Kidney (tissue), 14 donors: ENCODE results near the gene C1orf21. TPM values are rescaled to one million over a fixed set of nuclear protein-coding genes. Genes with fewer than 3 reads are reported as not detected.

ENCODE experiments used
- DNase-seq, 5 donors: peaks; one replicate each; pipeline ENCODE4 v3.0.0-alpha.2; 2013 to 2020
- FAIRE-seq: peaks from 2 replicates; lab custom pipeline; 2012; peaks lifted over from hg19 to GRCh38; lab: Jason Lieb, UNC
- H3K27ac ChIP-seq, 2 donors: one replicate each; pipeline ENCODE4 v1.7.0; 2013; ENCODE audit warnings: low read depth in 2 of 2, low read length in 2 of 2, inconsistent platforms in 1 of 2
- H3K27me3 ChIP-seq: one replicate; pipeline ENCODE4 v1.7.1; 2013; ENCODE audit warnings: low read length, inconsistent platforms; ENCODE audit not compliant: control insufficient read depth, insufficient read depth
- H3K36me3 ChIP-seq, 3 donors: one replicate each; pipeline versions ENCODE4 v1.7.0 to v1.7.1; 2013; ENCODE audit warnings: low read length in 3 of 3, control low read depth in 1 of 3, inconsistent platforms in 1 of 3; ENCODE audit not compliant: insufficient read depth in 3 of 3, control insufficient read depth in 2 of 3
- H3K4me1 ChIP-seq, 3 donors: one replicate each; pipeline versions ENCODE4 v1.7.0 to v1.7.1; 2013; ENCODE audit warnings: low read length in 3 of 3, inconsistent platforms in 1 of 3, low read depth in 1 of 3; ENCODE audit not compliant: control insufficient read depth in 2 of 3, insufficient read depth in 2 of 3
- H3K4me3 ChIP-seq, 3 donors: one replicate each; pipeline versions ENCODE4 v1.7.0 to v1.8.1; 2013; ENCODE audit warnings: low read length in 3 of 3, control low read depth in 1 of 3, inconsistent platforms in 1 of 3
- H3K9ac ChIP-seq, 3 donors: one replicate each; pipeline versions ENCODE4 v1.7.0 to v1.7.1; 2013; ENCODE audit warnings: low read length in 3 of 3, control low read depth in 1 of 3, inconsistent platforms in 1 of 3
- H3K9me3 ChIP-seq, 3 donors: one replicate each; pipeline versions ENCODE4 v1.7.0 to v1.7.1; 2013; ENCODE audit warnings: low read length in 3 of 3, control low read depth in 1 of 3, inconsistent platforms in 1 of 3; ENCODE audit not compliant: control insufficient read depth in 2 of 3, insufficient read depth in 1 of 3
- CTCF ChIP-seq: IDR thresholded peaks from 3 replicates; pipeline ENCODE4 v1.5.1; 2012; ENCODE audit warnings: mild to moderate bottlenecking, moderate library complexity, borderline replicate concordance; ENCODE audit not compliant: insufficient read depth; ENCODE audit errors: extremely low read depth
- intact Hi-C: fragments of 100-400 bp; cut with DNase I; formaldehyde crosslinking; loops from one replicate; pipeline ENCODE4 v1.11.1; 2022
- polyA plus RNA-seq: library from polyadenylated mRNA; stranded (reverse); fragments of 350-450 nt; fragmentation: Illumina TruSeq; extraction: RNeasy Lipid Tissue Mini Kit (QIAGEN cat#74804); gene quantifications from one replicate; pipeline ENCODE4 v1.2.3, GENCODE V29; 2014; ENCODE audit warnings: low read depth, low replicate concordance; ENCODE audit not compliant: insufficient read depth
- total RNA-seq: library from RNA; stranded (reverse); fragmentation: NEBNext Ultra II Directional; extraction: Animal tissue kit (Norgen Biotek cat#: 25700); gene quantifications from one replicate; pipeline ENCODE4 v1.2.1, GENCODE V29; 2021
- donor health status: control.
- donor health status: control.
- donor health status: control.
- donor health status: control.
- donor health status: control.
- donor health status: DM: yes; HTN: yes; CAD: no.
- donor health status: Normal renal cell carcinoma (clear cell type).

The C1orf21 gene
- total and polyA plus RNA-seq, 2 donors from 2014 or later = 18.3 to 18.6 TPM

GRCh38 chr1:184390889-184391288 lies 4.1 kb downstream of the C1orf21 start:
- FAIRE-seq (no peak), DNase-seq (no peak)
- Histone ChIP-seq H3K36me3 (no peaks in the 10 kb centered on the region), H3K27me3 (no peaks in the 10 kb centered on the region), H3K9ac (no peak overlapping the region), H3K27ac (no peak overlapping the region), H3K4me3 (no peak overlapping the region), H3K4me1 (peaks cover 0 to 6% (median 0%) of the 10 kb centered on the region in 3 donors), H3K9me3 (no peaks in the 10 kb centered on the region)
- no peak for TF ChIP-seq CTCF
- intact Hi-C loops = no loop called here

- DNase-seq (no peak), FAIRE-seq (no peak)
- no peak overlapping the region for H3K27ac ChIP-seq
- no peak overlapping the region for H3K9ac ChIP-seq
- TF ChIP-seq CTCF = no peak
- peaks cover 0 to 5% (median 0%) of the 10 kb centered on the region in 3 donors for H3K4me1 ChIP-seq
- H3K4me3 ChIP-seq = no peak overlapping the region
- intact Hi-C loops = no loop called here
- no peaks in the 10 kb centered on the region for H3K36me3 ChIP-seq
- no peaks in the 10 kb centered on the region for H3K9me3 ChIP-seq
- no peaks in the 10 kb centered on the region for H3K27me3 ChIP-seq
These were observed 5.2 kb downstream of the C1orf21 start for GRCh38 chr1:184392067-184392466.

GRCh38 chr1:184392779-184393522 lies 6.1 kb downstream of the C1orf21 start:
- H3K4me1 ChIP-seq = peaks cover 0 to under 1% (median 0%) of the 10 kb centered on the region in 3 donors
- no peak for DNase-seq
- H3K27ac ChIP-seq = no peak overlapping the region
- intact Hi-C loops = no loop called here
- H3K36me3 ChIP-seq = no peaks in the 10 kb centered on the region
- no peak for TF ChIP-seq CTCF
- H3K4me3 ChIP-seq = no peak overlapping the region
- no peak overlapping the region for H3K9ac ChIP-seq
- H3K9me3 ChIP-seq = no peaks in the 10 kb centered on the region
- no peaks in the 10 kb centered on the region for H3K27me3 ChIP-seq
- FAIRE-seq = no peak
